ENCODE results near the gene ALCAM.

ALCAM gene

GRCh38 chr3:105561876-105562275, 195.2 kb downstream of the ALCAM start:
- TF ChIP-seq CTCF (IDR thresholded peaks at IDR 0.05; ENCODE audit: insufficient read depth, low read depth, low read length, missing control alignments) = no peak
- H3K4me3 ChIP-seq (ENCODE audit: low read length) = no peak overlapping the region
- no peak for DNase-seq (ENCODE audit: low read depth)

DNA sequence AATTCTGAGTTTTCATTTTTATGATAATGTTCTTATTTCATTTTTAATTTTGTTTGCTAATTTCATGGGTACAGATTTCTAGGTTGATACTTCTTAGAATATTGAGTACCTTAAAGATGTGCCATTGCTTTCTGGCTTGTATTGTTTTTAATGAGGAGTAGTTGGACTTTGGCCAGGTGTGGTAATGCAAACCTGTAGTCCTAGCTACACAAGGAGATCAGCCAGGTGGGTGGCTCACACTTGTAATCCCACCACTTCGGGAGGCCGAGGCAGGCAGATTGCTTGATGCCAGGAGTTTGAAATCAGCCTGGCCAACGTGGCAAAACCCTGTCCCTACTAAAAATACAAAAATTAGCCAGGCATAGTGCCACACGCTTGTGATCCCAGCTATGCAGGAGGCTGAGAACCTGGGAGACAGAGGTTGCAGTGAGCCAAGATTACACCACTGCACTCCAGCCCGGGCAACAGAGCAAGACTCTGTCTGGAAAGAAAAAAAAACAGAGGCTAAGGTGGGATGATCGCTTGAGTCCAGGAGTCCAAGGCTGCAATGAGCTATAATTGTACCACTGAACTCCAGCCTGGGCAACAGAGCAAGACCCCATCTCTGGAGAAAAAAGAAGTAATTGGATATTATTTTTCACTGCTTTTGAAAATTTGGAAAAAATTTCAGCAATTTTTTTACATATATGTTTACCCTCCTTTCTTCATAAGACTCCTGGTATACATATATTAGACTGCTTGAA, 198.0 kb downstream of the ALCAM start:
- H3K4me3 ChIP-seq (ENCODE audit: low read length) = no peak overlapping the region
- no peak for TF ChIP-seq CTCF (IDR thresholded peaks at IDR 0.05; ENCODE audit: insufficient read depth, low read depth, low read length, missing control alignments)
- DNase-seq (ENCODE audit: low read depth) = no peak

DNA sequence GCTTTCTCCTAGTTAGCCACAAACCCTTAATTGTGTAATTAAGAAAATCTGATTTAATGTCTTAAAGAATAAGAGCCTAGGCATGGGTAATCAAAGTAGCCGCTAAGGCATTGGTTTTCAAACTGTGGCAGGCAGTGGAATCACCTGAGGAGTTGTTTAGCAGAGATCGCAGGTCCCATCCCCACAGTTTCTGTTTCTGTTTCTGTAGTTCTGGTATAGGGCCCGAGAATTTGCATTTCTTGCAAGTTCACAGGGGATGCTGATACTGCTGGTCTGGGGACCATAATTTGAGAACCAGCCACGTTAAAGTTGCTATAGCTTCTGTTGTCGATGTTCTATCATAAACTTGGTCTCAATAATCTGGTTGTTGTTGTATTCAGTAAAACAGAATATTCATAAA, 204.3 kb downstream of the ALCAM start:
- TF ChIP-seq CTCF (IDR thresholded peaks at IDR 0.05; ENCODE audit: insufficient read depth, low read depth, low read length, missing control alignments) = no peak
- H3K4me3 ChIP-seq (ENCODE audit: low read length) = no peak overlapping the region
- no peak for DNase-seq (ENCODE audit: low read depth)

DNA sequence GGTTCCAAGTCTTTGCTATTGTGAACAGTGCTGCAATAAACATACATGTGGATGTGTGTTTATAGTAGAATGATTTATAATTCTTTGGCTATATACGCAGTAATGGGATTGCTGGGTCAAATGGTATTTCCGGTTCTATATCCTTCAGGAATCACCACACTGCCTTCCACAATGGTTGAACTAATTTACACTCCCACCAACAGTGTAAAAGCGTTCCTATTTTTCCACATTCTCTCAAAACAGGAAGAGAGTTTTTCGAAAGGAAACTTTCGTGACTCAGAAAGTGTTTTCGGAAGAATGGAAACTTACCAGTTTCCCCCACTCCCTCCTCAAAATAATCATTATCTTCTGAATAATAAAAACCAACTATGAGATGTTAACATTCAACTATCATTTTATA, 205.8 kb downstream of the ALCAM start:
- H3K4me3 ChIP-seq (ENCODE audit: low read length) = no peak overlapping the region
- DNase-seq (ENCODE audit: low read depth) = no peak
- TF ChIP-seq CTCF (IDR thresholded peaks at IDR 0.05; ENCODE audit: insufficient read depth, low read depth, low read length, missing control alignments) = no peak

GRCh38 chr3:105579439-105579838, 212.7 kb downstream of the ALCAM start:
- DNase-seq (ENCODE audit: low read depth) = no peak
- H3K4me3 ChIP-seq (ENCODE audit: low read length) = no peak overlapping the region
- no peak for TF ChIP-seq CTCF (IDR thresholded peaks at IDR 0.05; ENCODE audit: insufficient read depth, low read depth, low read length, missing control alignments)

DNA sequence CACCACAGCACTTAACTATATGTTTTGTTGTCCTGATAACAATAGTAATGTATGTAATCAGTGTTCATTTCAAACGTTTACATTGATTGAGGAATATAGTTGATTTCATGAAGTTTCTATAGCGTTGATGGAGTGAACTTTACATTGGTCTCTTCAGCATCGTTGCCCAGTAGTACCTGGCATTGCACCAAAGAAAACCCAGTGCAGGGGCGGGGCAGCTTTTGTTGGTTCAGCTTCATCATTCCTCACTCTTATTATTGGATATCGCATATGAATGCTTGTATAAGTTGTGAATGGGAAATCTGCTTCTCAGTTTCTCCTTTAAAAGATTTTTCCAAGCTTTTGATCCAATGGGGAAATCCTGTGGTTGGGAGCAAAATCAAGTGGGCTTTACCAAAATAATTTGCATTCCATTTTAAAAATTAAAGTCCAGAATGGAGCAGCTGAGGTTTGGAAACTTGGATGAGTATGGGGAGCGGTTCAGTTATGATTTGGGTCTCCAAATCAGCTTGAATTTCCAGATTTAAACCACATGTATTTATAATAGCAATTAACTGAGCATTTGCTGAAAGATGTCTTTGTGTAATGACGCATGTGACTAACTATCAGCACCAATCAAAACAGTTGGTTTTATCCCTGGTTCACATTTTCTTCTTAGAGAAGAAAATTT, 213.7 kb downstream of the ALCAM start:
- DNase-seq (ENCODE audit: low read depth) = peak; percentile 13
- TF ChIP-seq CTCF (IDR thresholded peaks at IDR 0.05; ENCODE audit: insufficient read depth, low read depth, low read length, missing control alignments) = no peak
- no peak overlapping the region for H3K4me3 ChIP-seq (ENCODE audit: low read length)

Data from epithelial cell of esophagus (primary cell).